WTC11 (cell line): Measurements from ENCODE around the gene BACH2. TPM values are rescaled to one million over a fixed set of nuclear protein-coding genes. Genes with fewer than 3 reads are reported as not detected.

Source experiments
- ATAC-seq: fragments of 200-7000 bp; cut with Tn5 transposase; 2 replicates; pipeline ENCODE4 v1.10.0; 2021; ENCODE audit warnings: mild to moderate bottlenecking, moderate library complexity
- CTCF ChIA-PET: fragments of 300-600 bp; sonication (Branson Sonifier 250); formaldehyde crosslinking; loops from one replicate; lab custom pipeline; 2021; ENCODE audit warnings: antibody characterized with exemption; lab: Charles Lee
- POLR2A ChIA-PET: fragments of 350-600 bp; sonication (Branson Sonifier 250); formaldehyde crosslinking; loops from one replicate; lab custom pipeline; 2021; ENCODE audit warnings: antibody characterized with exemption; lab: Charles Lee
- DNase-seq: peaks from one replicate; pipeline ENCODE4 v3.0.0; 2021; ENCODE audit warnings: low spot score
- H3K27ac Mint-ChIP-seq: 2 replicates; pipeline ENCODE4 v1.8.0; 2021; ENCODE audit warnings: mixed read lengths
- H3K27me3 Mint-ChIP-seq: 2 replicates; pipeline ENCODE4 v1.8.0; 2021; ENCODE audit warnings: low read depth, mild to moderate bottlenecking, moderate library complexity, mixed read lengths
- H3K36me3 Mint-ChIP-seq: 2 replicates; pipeline ENCODE4 v1.8.0; 2021; ENCODE audit warnings: mixed read lengths
- H3K4me1 Mint-ChIP-seq: 2 replicates; pipeline ENCODE4 v1.8.0; 2022; ENCODE audit warnings: mixed read lengths
- H3K4me3 Mint-ChIP-seq: 2 replicates; pipeline ENCODE4 v1.8.0; 2021; ENCODE audit warnings: mild to moderate bottlenecking, moderate library complexity, mixed read lengths
- H3K9me3 Mint-ChIP-seq: 2 replicates; pipeline ENCODE4 v1.8.0; 2021; ENCODE audit warnings: mixed read lengths
- CREB1 ChIP-seq: sonication (generic); formaldehyde crosslinking; IDR thresholded peaks from 2 replicates; pipeline ENCODE4 v1.8.0; 2023; ENCODE audit warnings: mild to moderate bottlenecking, missing genetic modification reagents
- ELF4 ChIP-seq: sonication (generic); formaldehyde crosslinking; IDR thresholded peaks from 2 replicates; pipeline ENCODE4 v1.8.1; 2022; ENCODE audit warnings: low read depth, mild to moderate bottlenecking, moderate library complexity, missing genetic modification reagents
- GRHL2 ChIP-seq: fragments of 250-450 bp; sonication (Bioruptor Pico); IDR thresholded peaks from 2 replicates; pipeline ENCODE4 v1.8.0; 2022; ENCODE audit warnings: mild to moderate bottlenecking, moderate library complexity; ENCODE audit not compliant: insufficient replicate concordance, severe bottlenecking
- JAZF1 ChIP-seq: fragments of 250-450 bp; sonication (Bioruptor Pico); IDR thresholded peaks from 2 replicates; pipeline ENCODE4 v1.9.0; 2021; ENCODE audit warnings: moderate library complexity, mild to moderate bottlenecking, inconsistent platforms
- NFE2L1 ChIP-seq: sonication (generic); formaldehyde crosslinking; IDR thresholded peaks from 2 replicates; pipeline ENCODE4 v1.8.1; 2023; ENCODE audit warnings: missing genetic modification reagents
- NFYB ChIP-seq: sonication (generic); formaldehyde crosslinking; conservative IDR thresholded peaks from 2 replicates; pipeline ENCODE4 v1.8.0; 2022; ENCODE audit warnings: low read depth, missing genetic modification reagents
- NR2C2 ChIP-seq: sonication (generic); formaldehyde crosslinking; IDR thresholded peaks from 2 replicates; pipeline ENCODE4 v1.8.0; 2022; ENCODE audit warnings: mild to moderate bottlenecking, missing genetic modification reagents
- SMAD3 ChIP-seq: sonication (generic); formaldehyde crosslinking; IDR thresholded peaks from 2 replicates; pipeline ENCODE4 v1.8.0; 2022; ENCODE audit warnings: missing genetic modification reagents, mild to moderate bottlenecking, borderline replicate concordance
- SMAD4 ChIP-seq: sonication (generic); formaldehyde crosslinking; IDR thresholded peaks from 2 replicates; pipeline ENCODE4 v1.8.0; 2022; ENCODE audit warnings: mild to moderate bottlenecking, missing genetic modification reagents
- SP1 ChIP-seq: sonication (generic); formaldehyde crosslinking; conservative IDR thresholded peaks from 2 replicates; pipeline ENCODE4 v1.8.1; 2022; ENCODE audit warnings: missing genetic modification reagents
- TCF7 ChIP-seq: sonication (generic); formaldehyde crosslinking; IDR thresholded peaks from 2 replicates; pipeline ENCODE4 v1.8.0; 2022; ENCODE audit warnings: mild to moderate bottlenecking, low read depth, missing genetic modification reagents, moderate library complexity
- ZNF232 ChIP-seq: sonication (generic); formaldehyde crosslinking; IDR thresholded peaks from 2 replicates; pipeline ENCODE4 v1.8.0; 2022; ENCODE audit warnings: mild to moderate bottlenecking, missing genetic modification reagents
- ZNF317 ChIP-seq: sonication (generic); formaldehyde crosslinking; IDR thresholded peaks from 2 replicates; pipeline ENCODE4 v1.8.1; 2023; ENCODE audit warnings: low read depth, mild to moderate bottlenecking, moderate library complexity, missing genetic modification reagents, borderline replicate concordance
- ZNF423 ChIP-seq: fragments of 250-450 bp; sonication (Bioruptor Pico); IDR thresholded peaks from 2 replicates; pipeline ENCODE4 v2.1.2; 2022; ENCODE audit warnings: mild to moderate bottlenecking, moderate library complexity
- total RNA-seq: library from RNA; stranded (reverse); gene quantifications from 3 replicates; pipeline ENCODE4 v1.2.3, GENCODE V29; 2021
- TF ChIP-seq, protein P1 (sequence below): sonication (generic); formaldehyde crosslinking; IDR thresholded peaks from 2 replicates; pipeline ENCODE4 v1.8.1; 2022; ENCODE audit warnings: mild to moderate bottlenecking, missing genetic modification reagents, moderate library complexity, borderline replicate concordance
- TF ChIP-seq, protein P2 (sequence below): fragments of 200-600 bp; IDR thresholded peaks from 2 replicates; pipeline ENCODE4 v1.8.0; 2022; ENCODE audit warnings: antibody characterized with exemption
- TF ChIP-seq, protein P3 (sequence below): sonication (generic); formaldehyde crosslinking; IDR thresholded peaks from 2 replicates; pipeline ENCODE4 v1.8.1; 2023; ENCODE audit warnings: mild to moderate bottlenecking, missing genetic modification reagents
- TF ChIP-seq, protein P4 (sequence below): sonication (generic); formaldehyde crosslinking; IDR thresholded peaks from 2 replicates; pipeline ENCODE4 v1.8.0; 2022; ENCODE audit warnings: mild to moderate bottlenecking, missing genetic modification reagents
- TF ChIP-seq, protein P5 (sequence below): sonication (generic); formaldehyde crosslinking; IDR thresholded peaks from 2 replicates; pipeline ENCODE4 v1.8.0; 2022; ENCODE audit warnings: mild to moderate bottlenecking, missing genetic modification reagents
- TF ChIP-seq, protein P6 (sequence below): sonication (generic); formaldehyde crosslinking; IDR thresholded peaks from 2 replicates; pipeline ENCODE4 v1.8.0; 2023; ENCODE audit warnings: missing genetic modification reagents

BACH2 gene
- total RNA-seq, 1 experiment from 2014 or later = 5.9 TPM

DNA sequence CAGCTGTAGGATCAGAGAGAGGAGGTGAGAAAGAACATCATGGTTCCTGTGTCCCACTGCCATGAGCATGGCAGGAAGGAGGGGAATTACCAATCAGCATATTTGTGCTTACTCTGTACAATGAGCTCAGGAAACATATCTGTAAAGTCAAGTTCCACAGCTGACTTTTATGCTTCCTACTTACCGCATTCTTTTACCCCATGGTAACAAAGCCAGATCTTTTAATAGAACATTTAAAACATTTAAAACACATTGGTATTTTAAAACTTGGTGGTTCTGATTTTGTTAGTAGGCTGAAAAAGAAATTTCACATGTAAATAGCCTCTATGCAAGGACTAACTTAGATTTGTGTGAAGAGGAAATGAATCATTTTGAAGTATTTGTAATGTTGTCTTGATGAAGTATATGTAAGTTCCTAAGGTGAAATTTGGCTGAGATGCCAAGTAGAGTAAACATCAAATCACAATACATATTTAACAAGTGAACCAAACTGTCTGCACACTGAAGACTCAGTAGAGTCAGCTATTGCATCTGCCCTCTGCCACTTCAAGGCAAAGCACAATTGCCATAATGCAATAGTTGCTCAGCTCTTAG lies 287.6 kb downstream of the BACH2 start:
- POLR2A ChIA-PET = no interaction called here
- H3K36me3 Mint-ChIP-seq = no peaks in the 10 kb centered on the region
- TF ChIP-seq, protein P1, sequence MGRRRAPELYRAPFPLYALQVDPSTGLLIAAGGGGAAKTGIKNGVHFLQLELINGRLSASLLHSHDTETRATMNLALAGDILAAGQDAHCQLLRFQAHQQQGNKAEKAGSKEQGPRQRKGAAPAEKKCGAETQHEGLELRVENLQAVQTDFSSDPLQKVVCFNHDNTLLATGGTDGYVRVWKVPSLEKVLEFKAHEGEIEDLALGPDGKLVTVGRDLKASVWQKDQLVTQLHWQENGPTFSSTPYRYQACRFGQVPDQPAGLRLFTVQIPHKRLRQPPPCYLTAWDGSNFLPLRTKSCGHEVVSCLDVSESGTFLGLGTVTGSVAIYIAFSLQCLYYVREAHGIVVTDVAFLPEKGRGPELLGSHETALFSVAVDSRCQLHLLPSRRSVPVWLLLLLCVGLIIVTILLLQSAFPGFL (CRISPR knock-in tag) = no peak
- TF ChIP-seq ZNF423 (CRISPR knock-in tag) (no peak), ELF4 (CRISPR knock-in tag) (no peak), GRHL2 (CRISPR knock-in tag) (no peak), JAZF1 (CRISPR knock-in tag) (no peak), ZNF232 (CRISPR knock-in tag) (no peak), SP1 (CRISPR knock-in tag) (no peak)
- TF ChIP-seq, protein P2, sequence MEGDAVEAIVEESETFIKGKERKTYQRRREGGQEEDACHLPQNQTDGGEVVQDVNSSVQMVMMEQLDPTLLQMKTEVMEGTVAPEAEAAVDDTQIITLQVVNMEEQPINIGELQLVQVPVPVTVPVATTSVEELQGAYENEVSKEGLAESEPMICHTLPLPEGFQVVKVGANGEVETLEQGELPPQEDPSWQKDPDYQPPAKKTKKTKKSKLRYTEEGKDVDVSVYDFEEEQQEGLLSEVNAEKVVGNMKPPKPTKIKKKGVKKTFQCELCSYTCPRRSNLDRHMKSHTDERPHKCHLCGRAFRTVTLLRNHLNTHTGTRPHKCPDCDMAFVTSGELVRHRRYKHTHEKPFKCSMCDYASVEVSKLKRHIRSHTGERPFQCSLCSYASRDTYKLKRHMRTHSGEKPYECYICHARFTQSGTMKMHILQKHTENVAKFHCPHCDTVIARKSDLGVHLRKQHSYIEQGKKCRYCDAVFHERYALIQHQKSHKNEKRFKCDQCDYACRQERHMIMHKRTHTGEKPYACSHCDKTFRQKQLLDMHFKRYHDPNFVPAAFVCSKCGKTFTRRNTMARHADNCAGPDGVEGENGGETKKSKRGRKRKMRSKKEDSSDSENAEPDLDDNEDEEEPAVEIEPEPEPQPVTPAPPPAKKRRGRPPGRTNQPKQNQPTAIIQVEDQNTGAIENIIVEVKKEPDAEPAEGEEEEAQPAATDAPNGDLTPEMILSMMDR = no peak
- TF ChIP-seq, protein P3, sequence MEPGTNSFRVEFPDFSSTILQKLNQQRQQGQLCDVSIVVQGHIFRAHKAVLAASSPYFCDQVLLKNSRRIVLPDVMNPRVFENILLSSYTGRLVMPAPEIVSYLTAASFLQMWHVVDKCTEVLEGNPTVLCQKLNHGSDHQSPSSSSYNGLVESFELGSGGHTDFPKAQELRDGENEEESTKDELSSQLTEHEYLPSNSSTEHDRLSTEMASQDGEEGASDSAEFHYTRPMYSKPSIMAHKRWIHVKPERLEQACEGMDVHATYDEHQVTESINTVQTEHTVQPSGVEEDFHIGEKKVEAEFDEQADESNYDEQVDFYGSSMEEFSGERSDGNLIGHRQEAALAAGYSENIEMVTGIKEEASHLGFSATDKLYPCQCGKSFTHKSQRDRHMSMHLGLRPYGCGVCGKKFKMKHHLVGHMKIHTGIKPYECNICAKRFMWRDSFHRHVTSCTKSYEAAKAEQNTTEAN (CRISPR knock-in tag) = no peak
- TF ChIP-seq, protein P4, sequence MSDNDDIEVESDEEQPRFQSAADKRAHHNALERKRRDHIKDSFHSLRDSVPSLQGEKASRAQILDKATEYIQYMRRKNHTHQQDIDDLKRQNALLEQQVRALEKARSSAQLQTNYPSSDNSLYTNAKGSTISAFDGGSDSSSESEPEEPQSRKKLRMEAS (CRISPR knock-in tag) = no peak
- DNase-seq (no peak), ATAC-seq (no peak)
- no peaks in the 10 kb centered on the region for H3K9me3 Mint-ChIP-seq
- H3K27me3 Mint-ChIP-seq = no peaks in the 10 kb centered on the region
- H3K27ac Mint-ChIP-seq = no peak overlapping the region
- CTCF ChIA-PET = no interaction called here
- H3K4me1 Mint-ChIP-seq = peaks cover 9% of the 10 kb centered on the region
- no peak overlapping the region for H3K4me3 Mint-ChIP-seq

DNA sequence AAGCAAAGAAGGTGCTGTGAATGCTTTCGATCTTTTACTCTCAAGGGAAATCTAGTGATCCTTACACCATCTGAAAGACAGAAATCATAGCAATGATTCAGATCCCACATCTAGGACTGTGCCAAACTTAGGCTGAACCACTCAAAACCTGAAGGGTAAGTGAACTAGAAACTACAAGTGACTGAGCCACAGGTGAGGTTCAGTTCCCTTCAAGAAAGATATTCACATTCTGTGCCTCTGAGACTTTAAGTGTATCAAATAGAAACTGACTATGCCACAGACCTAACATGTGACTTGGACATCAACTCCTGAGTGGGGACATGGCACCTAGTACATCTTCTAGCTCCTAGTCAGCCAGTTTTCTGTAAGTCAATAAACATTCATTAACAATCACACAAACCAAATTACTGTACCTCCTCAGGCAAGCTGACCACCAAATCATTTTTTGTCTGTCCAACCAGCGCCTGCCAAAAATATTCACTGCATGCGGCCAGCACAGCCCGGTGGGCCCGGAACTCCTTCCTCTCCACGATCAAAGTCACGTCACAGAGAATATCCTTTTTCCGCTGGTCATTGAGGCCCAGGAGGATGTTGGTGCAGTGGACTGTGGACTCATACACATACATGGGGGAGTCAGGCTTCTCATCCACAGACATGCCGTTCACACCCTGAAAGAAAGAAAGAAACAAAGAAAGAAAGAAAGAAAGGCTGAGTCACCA lies 288.3 kb downstream of the BACH2 start:
- DNase-seq (no peak), ATAC-seq (no peak)
- no peaks in the 10 kb centered on the region for H3K36me3 Mint-ChIP-seq
- no peaks in the 10 kb centered on the region for H3K27me3 Mint-ChIP-seq
- POLR2A ChIA-PET = no interaction called here
- no peak overlapping the region for H3K4me3 Mint-ChIP-seq
- peak overlapping the region; percentile 58; the same call in 1 of the 2 replicates for H3K27ac Mint-ChIP-seq
- H3K9me3 Mint-ChIP-seq = no peaks in the 10 kb centered on the region
- peaks cover 9% of the 10 kb centered on the region for H3K4me1 Mint-ChIP-seq
- CTCF ChIA-PET = no interaction called here
- TF ChIP-seq SMAD4 (CRISPR knock-in tag) (no peak), JAZF1 (CRISPR knock-in tag) (no peak), ZNF232 (CRISPR knock-in tag) (no peak), TCF7 (CRISPR knock-in tag) (no peak), NR2C2 (CRISPR knock-in tag) (no peak), ZNF317 (CRISPR knock-in tag) (no peak), CREB1 (CRISPR knock-in tag) (no peak), NFYB (CRISPR knock-in tag) (no peak), SMAD3 (CRISPR knock-in tag) (no peak), NFE2L1 (CRISPR knock-in tag) (no peak)
- TF ChIP-seq, protein P5, sequence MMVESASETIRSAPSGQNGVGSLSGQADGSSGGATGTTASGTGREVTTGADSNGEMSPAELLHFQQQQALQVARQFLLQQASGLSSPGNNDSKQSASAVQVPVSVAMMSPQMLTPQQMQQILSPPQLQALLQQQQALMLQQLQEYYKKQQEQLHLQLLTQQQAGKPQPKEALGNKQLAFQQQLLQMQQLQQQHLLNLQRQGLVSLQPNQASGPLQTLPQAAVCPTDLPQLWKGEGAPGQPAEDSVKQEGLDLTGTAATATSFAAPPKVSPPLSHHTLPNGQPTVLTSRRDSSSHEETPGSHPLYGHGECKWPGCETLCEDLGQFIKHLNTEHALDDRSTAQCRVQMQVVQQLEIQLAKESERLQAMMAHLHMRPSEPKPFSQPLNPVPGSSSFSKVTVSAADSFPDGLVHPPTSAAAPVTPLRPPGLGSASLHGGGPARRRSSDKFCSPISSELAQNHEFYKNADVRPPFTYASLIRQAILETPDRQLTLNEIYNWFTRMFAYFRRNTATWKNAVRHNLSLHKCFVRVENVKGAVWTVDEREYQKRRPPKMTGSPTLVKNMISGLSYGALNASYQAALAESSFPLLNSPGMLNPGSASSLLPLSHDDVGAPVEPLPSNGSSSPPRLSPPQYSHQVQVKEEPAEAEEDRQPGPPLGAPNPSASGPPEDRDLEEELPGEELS (CRISPR knock-in tag) = no peak
- TF ChIP-seq, protein P6, sequence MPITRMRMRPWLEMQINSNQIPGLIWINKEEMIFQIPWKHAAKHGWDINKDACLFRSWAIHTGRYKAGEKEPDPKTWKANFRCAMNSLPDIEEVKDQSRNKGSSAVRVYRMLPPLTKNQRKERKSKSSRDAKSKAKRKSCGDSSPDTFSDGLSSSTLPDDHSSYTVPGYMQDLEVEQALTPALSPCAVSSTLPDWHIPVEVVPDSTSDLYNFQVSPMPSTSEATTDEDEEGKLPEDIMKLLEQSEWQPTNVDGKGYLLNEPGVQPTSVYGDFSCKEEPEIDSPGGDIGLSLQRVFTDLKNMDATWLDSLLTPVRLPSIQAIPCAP (CRISPR knock-in tag) = no peak
